Ovary (tissue), 9 donors: ENCODE measurements around the gene KRTAP10-8. TPM values are rescaled to one million over a fixed set of nuclear protein-coding genes. Genes with fewer than 3 reads are reported as not detected.

Experiments
- DNase-seq, 5 donors: peaks; one replicate each; pipeline ENCODE4 v3.0.0-alpha.2; 2019 to 2020
- H3K27ac ChIP-seq, 2 donors: fragments of 200-600 bp; one replicate each; pipeline versions ENCODE4 v1.5.1 to v1.8.0; 2019 to 2022
- H3K27me3 ChIP-seq: fragments of 200-600 bp; one replicate; pipeline ENCODE4 v1.8.0; 2022
- H3K36me3 ChIP-seq: fragments of 200-600 bp; sonication (generic); one replicate; pipeline ENCODE4 v1.5.1; 2019
- H3K4me1 ChIP-seq: one replicate; pipeline ENCODE4 v1.8.1; 2013; ENCODE audit warnings: mild to moderate bottlenecking, moderate library complexity; ENCODE audit not compliant: insufficient read depth
- H3K4me3 ChIP-seq: fragments of 200-600 bp; sonication (generic); one replicate; pipeline ENCODE4 v1.5.1; 2017
- H3K9me3 ChIP-seq, 2 donors: fragments of 200-600 bp in 1 of 2; sonication (generic) in 1 of 2; one replicate each; pipeline versions ENCODE4 v1.5.1 to v1.8.1; 2013 to 2019; ENCODE audit warnings: mild to moderate bottlenecking in 1 of 2, moderate library complexity in 1 of 2
- CTCF ChIP-seq, 3 donors: fragments of 450-650 bp in 2 of 3; fragments of 200-600 bp in 1 of 3; IDR thresholded peaks; one replicate each; pipeline versions ENCODE4 v1.5.1 to v1.8.0; 2016 to 2022; ENCODE audit warnings: antibody characterized with exemption in 3 of 3, mild to moderate bottlenecking in 1 of 3
- EP300 ChIP-seq: sonication (generic); formaldehyde crosslinking; IDR thresholded peaks from one replicate; pipeline ENCODE4 v1.6.1; 2017; ENCODE audit warnings: antibody characterized with exemption
- POLR2A ChIP-seq: fragments of 450-650 bp; IDR thresholded peaks from one replicate; pipeline ENCODE4 v1.6.1; 2017; ENCODE audit warnings: antibody characterized with exemption, mild to moderate bottlenecking, moderate library complexity
- WGBS, 3 donors: extraction: QIAGEN DNeasy Blood & Tissue Kit in 1 of 3; methylation state at CpG; one replicate each; pipeline versions ENCODE4 v1.1.5 to v1.1.7; 2013 to 2017; 5-methylcytosine and 5-hydroxymethylcytosine counted together
- intact Hi-C, 4 donors: fragments of 100-400 bp; cut with DNase I; formaldehyde crosslinking; loops; one replicate each; pipeline versions ENCODE4 v1.11.0 to v1.15.1; 2022 to 2023
- polyA plus RNA-seq, 2 donors: library from polyadenylated mRNA; stranded (reverse); fragments of 200-250 nt in 1 of 2; fragments of 350-450 nt in 1 of 2; fragmentation: Illumina TruSeq in 1 of 2; extraction: RNeasy Lipid Tissue Mini Kit (QIAGEN cat#74804) in 1 of 2; gene quantifications; one replicate each; pipeline ENCODE4 v1.2.3, GENCODE V29; 2013 to 2014
- total RNA-seq, 7 donors: library from RNA; depleted of rRNA in 2 of 7; stranded (reverse); fragments of >200 nt in 2 of 7; fragmentation: NEBNext Ultra II Directional in 3 of 7; extraction: Animal tissue kit (Norgen Biotek cat#: 25700) in 3 of 7; gene quantifications; one replicate each; pipeline versions ENCODE4 v1.1.0 to v1.2.4, GENCODE V29; 2016 to 2023
- donor health status: DM: no; HTN: no; CAD: no; lungs with moderate emphysema.
- donor health status: DM: no; HTN: no; CAD: no.
- donor health status: Bipolar disorder and iron deficiency.
- donor health status: DM: yes; HTN: yes; CAD: no.
- donor health status: DM: no; HTN: no; CAD: no.
- donor health status: DM: yes; HTN: yes; CAD: no.

Gene KRTAP10-8
- total and polyA plus RNA-seq, 9 donors: not detected

- H3K27ac ChIP-seq: no peak overlapping the region
- 63 to 72% (median 66%) methylated on average over 3 of the region's 3 CpGs for WGBS, 3 donors
- H3K36me3 ChIP-seq: no peaks in the 10 kb centered on the region
- DNase-seq: no peak
- peaks cover 0 to 3% of the 10 kb centered on the region in 2 donors for H3K9me3 ChIP-seq
- no peaks in the 10 kb centered on the region for H3K27me3 ChIP-seq
- no peak overlapping the region for H3K4me3 ChIP-seq
- no peak for TF ChIP-seq EP300
- no peak for TF ChIP-seq POLR2A
- TF ChIP-seq CTCF (IDR thresholded peaks at IDR 0.05): no peak
- H3K4me1 ChIP-seq: no peaks in the 10 kb centered on the region
- intact Hi-C loops: no loop called here
Measured at GRCh38 chr21:44618909-44619308, 7.0 kb downstream of the KRTAP10-8 start.

- H3K36me3 ChIP-seq: no peaks in the 10 kb centered on the region
- 82 to 83% (median 83%) methylated on average over 6 of the region's 6 CpGs for WGBS, 3 donors
- H3K4me1 ChIP-seq: no peaks in the 10 kb centered on the region
- H3K9me3 ChIP-seq: peaks cover 0 to 5% of the 10 kb centered on the region in 2 donors
- H3K4me3 ChIP-seq: no peak overlapping the region
- DNase-seq: no peak
- H3K27me3 ChIP-seq: no peaks in the 10 kb centered on the region
- intact Hi-C loops: no loop called here
- H3K27ac ChIP-seq: no peak overlapping the region
- TF ChIP-seq CTCF (IDR thresholded peaks at IDR 0.05) (no peak), EP300 (no peak), POLR2A (no peak)
Measured at GRCh38 chr21:44619886-44620285, 8.0 kb downstream of the KRTAP10-8 start.

- intact Hi-C loops: no loop called here
- Histone ChIP-seq H3K27me3 (no peaks in the 10 kb centered on the region), H3K4me3 (no peak overlapping the region), H3K36me3 (no peaks in the 10 kb centered on the region), H3K9me3 (peaks cover 0 to 5% of the 10 kb centered on the region in 2 donors), H3K4me1 (no peaks in the 10 kb centered on the region), H3K27ac (no peak overlapping the region)
- TF ChIP-seq CTCF (IDR thresholded peaks at IDR 0.05) (no peak), POLR2A (no peak), EP300 (no peak)
- DNase-seq: no peak
Measured at GRCh38 chr21:44623575-44623974, 11.7 kb downstream of the KRTAP10-8 start.

DNA sequence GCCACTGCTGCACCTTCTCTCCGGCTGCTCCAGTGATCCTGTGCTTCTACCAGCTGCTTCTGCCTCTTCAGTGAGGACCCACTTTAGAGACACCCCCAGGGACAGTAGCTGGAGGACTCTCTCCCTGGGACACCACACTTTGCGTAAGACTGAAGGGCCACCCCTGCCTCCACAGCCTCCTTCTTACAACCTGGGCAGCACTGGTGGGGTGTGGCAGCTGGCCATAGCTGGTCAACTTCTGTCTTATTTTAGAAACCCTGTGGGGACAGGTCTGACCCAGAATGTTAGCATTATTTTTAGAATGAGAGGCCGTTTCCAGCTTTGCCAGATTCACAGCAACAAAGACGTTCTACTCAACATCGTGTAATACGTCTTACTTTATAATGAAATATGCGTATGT lies 13.9 kb downstream of the KRTAP10-8 start:
- Histone ChIP-seq H3K4me1 (no peaks in the 10 kb centered on the region), H3K36me3 (no peaks in the 10 kb centered on the region), H3K27me3 (no peaks in the 10 kb centered on the region), H3K4me3 (no peak overlapping the region), H3K27ac (no peak overlapping the region), H3K9me3 (peaks cover 0 to 5% of the 10 kb centered on the region in 2 donors)
- intact Hi-C loops: no loop called here
- WGBS, 3 donors: 85 to 86% (median 86%) methylated on average over 7 of the region's 7 CpGs
- no peak for DNase-seq
- TF ChIP-seq EP300 (no peak), CTCF (IDR thresholded peaks at IDR 0.05) (no peak), POLR2A (no peak)

GRCh38 chr21:44626262-44626661 lies 14.4 kb downstream of the KRTAP10-8 start:
- Histone ChIP-seq H3K36me3 (no peaks in the 10 kb centered on the region), H3K4me3 (no peak overlapping the region), H3K4me1 (no peaks in the 10 kb centered on the region), H3K27me3 (no peaks in the 10 kb centered on the region), H3K27ac (no peak overlapping the region), H3K9me3 (peaks cover 0 to 5% of the 10 kb centered on the region in 2 donors)
- intact Hi-C loops: no loop called here
- WGBS, 3 donors: 72 to 85% (median 76%) methylated on average over 10 of the region's 10 CpGs
- no peak for DNase-seq
- TF ChIP-seq EP300 (no peak), POLR2A (no peak), CTCF (IDR thresholded peaks at IDR 0.05) (no peak)
